HG02943 (cell line): ENCODE measurements around the gene FRMD4A.
"Not testable (repeated sequence)": the region's sequence is repeated elsewhere in the genome, so short reads cannot be mapped to it uniquely, and the experiment has no call there.

Experiments
- ATAC-seq: cut with Tn5 transposase; IDR thresholded peaks from one replicate; pipeline ENCODE4 v1.9.1; 2021; ENCODE audit warnings: mild to moderate bottlenecking, low read depth, moderate library complexity; ENCODE audit not compliant: unreplicated experiment

Gene FRMD4A

GRCh38 chr10:14158575-14158974 is 172.1 kb downstream of the FRMD4A start:
- no peak for ATAC-seq

GRCh38 chr10:14156104-14156503 is 174.6 kb downstream of the FRMD4A start:
- no peak for ATAC-seq

- ATAC-seq: no peak
Observed at GRCh38 chr10:14153570-14154055, 177.1 kb downstream of the FRMD4A start.

- no peak for ATAC-seq
Observed at GRCh38 chr10:14151571-14151970, 179.2 kb downstream of the FRMD4A start.

- no peak for ATAC-seq
Observed at GRCh38 chr10:14150526-14150925, 180.2 kb downstream of the FRMD4A start.

GRCh38 chr10:14146501-14146900 is 184.2 kb downstream of the FRMD4A start:
- ATAC-seq: no peak

- ATAC-seq: no peak
Observed at GRCh38 chr10:14146025-14146424, 184.7 kb downstream of the FRMD4A start.

GRCh38 chr10:14144451-14144850 is 186.3 kb downstream of the FRMD4A start:
- ATAC-seq: no peak

- no peak for ATAC-seq
Observed at GRCh38 chr10:14142606-14143250, 188.0 kb downstream of the FRMD4A start.

- ATAC-seq: no peak
Observed at GRCh38 chr10:14141283-14141682, 189.4 kb downstream of the FRMD4A start.

- no peak for ATAC-seq
Observed at GRCh38 chr10:14137391-14137790, 193.3 kb downstream of the FRMD4A start.

GRCh38 chr10:14135196-14135595 is 195.5 kb downstream of the FRMD4A start:
- not testable (repeated sequence) for ATAC-seq

GRCh38 chr10:14134275-14134674 is 196.4 kb downstream of the FRMD4A start:
- no peak for ATAC-seq

GRCh38 chr10:14131261-14131960 is 199.3 kb downstream of the FRMD4A start:
- ATAC-seq: no peak

GRCh38 chr10:14129770-14130169 is 201.0 kb downstream of the FRMD4A start:
- no peak for ATAC-seq

- no peak for ATAC-seq
Observed at GRCh38 chr10:14128519-14128918, 202.2 kb downstream of the FRMD4A start.

- ATAC-seq: no peak
Observed at GRCh38 chr10:14126697-14127440, 203.9 kb downstream of the FRMD4A start.

- no peak for ATAC-seq
Observed at GRCh38 chr10:14125564-14125963, 205.2 kb downstream of the FRMD4A start.

GRCh38 chr10:14124941-14125340 is 205.8 kb downstream of the FRMD4A start:
- no peak for ATAC-seq

GRCh38 chr10:14123139-14123538 is 207.6 kb downstream of the FRMD4A start:
- no peak for ATAC-seq

- no peak for ATAC-seq
Observed at GRCh38 chr10:14120812-14121211, 209.9 kb downstream of the FRMD4A start.
